Subcutaneous abdominal adipose tissue (tissue), 5 donors: Measurements from ENCODE around the gene TLCD3B.
"Not testable (repeated sequence)": the region's sequence is repeated elsewhere in the genome, so short reads cannot be mapped to it uniquely, and the experiment has no call there.

Experiments
- H3K27ac ChIP-seq: one replicate; pipeline ENCODE4 v1.7.0; 2013; ENCODE audit warnings: low read depth, mild to moderate bottlenecking, inconsistent platforms, low read length, moderate library complexity
- H3K27me3 ChIP-seq, 5 donors: one replicate each; pipeline ENCODE4 v1.7.0; 2013; ENCODE audit warnings: low read length in 5 of 5, inconsistent platforms in 1 of 5; ENCODE audit not compliant: control insufficient read depth in 5 of 5, insufficient read depth in 4 of 5
- H3K36me3 ChIP-seq, 5 donors: one replicate each; pipeline ENCODE4 v1.7.0; 2013; ENCODE audit warnings: low read length in 5 of 5; ENCODE audit not compliant: control insufficient read depth in 5 of 5, insufficient read depth in 5 of 5
- H3K4me1 ChIP-seq, 5 donors: one replicate each; pipeline ENCODE4 v1.7.0; 2013; ENCODE audit warnings: low read length in 5 of 5, mild to moderate bottlenecking in 3 of 5, moderate library complexity in 1 of 5; ENCODE audit not compliant: control insufficient read depth in 5 of 5, insufficient read depth in 5 of 5
- H3K4me3 ChIP-seq, 5 donors: one replicate each; pipeline ENCODE4 v1.7.0; 2013; ENCODE audit warnings: low read length in 5 of 5, low read depth in 1 of 5
- H3K9ac ChIP-seq, 5 donors: one replicate each; pipeline ENCODE4 v1.7.0; 2013; ENCODE audit warnings: low read length in 5 of 5, mild to moderate bottlenecking in 4 of 5, moderate library complexity in 3 of 5
- H3K9me3 ChIP-seq, 5 donors: one replicate each; pipeline ENCODE4 v1.7.0; 2013; ENCODE audit warnings: low read length in 5 of 5; ENCODE audit not compliant: control insufficient read depth in 5 of 5
- donor health status: healthy.
- donor health status: healthy.
- donor health status: healthy.
- donor health status: healthy.
- donor health status: healthy.

TLCD3B gene

DNA sequence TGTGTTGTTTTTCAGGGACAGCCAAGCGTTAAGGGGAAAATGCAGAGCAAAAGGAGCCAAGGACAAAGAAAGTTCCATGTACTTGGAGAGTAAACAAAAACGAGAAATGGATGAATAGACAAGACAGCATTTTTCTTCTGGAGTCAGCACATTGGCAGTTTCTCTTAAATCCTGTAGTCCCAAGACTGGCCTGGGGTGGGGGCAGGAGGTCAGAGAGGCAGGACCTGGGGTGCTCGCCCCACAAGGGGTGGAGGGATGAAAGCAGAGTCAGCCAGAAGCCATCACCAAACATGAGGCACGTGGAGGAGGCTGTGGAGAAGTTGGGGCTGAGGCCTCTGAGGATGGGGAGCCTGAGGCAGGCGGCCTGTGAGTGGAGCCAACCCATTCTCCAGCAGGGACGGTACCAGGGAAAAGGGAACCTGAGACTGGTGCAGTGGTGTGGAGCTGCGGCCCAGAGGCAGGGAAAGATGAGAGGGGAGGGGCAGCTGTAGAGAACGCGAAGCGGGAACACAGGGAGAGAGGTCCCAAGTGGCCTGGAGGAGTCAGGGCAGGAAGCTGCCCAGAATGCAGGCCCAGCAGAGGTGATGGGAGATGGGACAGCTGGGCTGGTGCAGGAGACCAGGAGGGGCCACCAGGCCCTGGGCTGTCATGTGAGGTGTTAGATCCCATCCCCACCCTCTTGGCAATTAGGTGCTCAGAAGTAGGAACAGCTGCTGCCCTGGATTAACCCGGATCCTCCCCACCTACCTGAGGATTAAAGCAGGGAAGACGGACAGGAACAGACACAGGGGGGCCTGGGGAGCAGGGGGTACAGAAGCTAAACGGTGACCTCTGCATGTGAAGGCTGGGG, 3.3 kb downstream of the TLCD3B start:
- H3K4me1 ChIP-seq, result peaks cover 0 to 4% (median 0%) of the 10 kb centered on the region in 5 donors
- no peak overlapping the region for H3K4me3 ChIP-seq
- no peak overlapping the region for H3K9ac ChIP-seq
- H3K27ac ChIP-seq, result no peak overlapping the region
- H3K36me3 ChIP-seq, result no peaks in the 10 kb centered on the region
- H3K9me3 ChIP-seq, result no peaks in the 10 kb centered on the region
- peaks cover 39 to 64% (median 61%) of the 10 kb centered on the region in 5 donors for H3K27me3 ChIP-seq

DNA sequence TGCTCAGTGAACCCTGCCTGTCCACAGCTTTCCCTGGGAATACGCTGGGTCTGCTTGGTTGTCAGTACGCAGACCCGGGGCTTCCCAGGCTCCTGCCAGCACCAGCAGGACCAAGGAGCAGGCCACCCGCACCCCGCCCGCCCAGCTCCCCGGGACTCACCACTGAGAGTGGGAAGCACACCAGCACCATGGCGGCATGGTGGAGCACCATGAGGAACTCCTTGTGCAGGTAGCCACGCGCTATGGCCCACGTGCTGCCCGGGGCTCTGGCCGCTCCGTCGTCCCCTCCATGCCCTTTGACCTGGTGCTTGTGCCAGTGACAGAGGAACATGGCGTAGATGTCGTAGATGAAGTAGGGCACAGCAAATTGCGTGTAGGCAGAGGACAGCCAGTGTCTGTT, 4.6 kb downstream of the TLCD3B start:
- Histone ChIP-seq H3K27me3 (peaks cover 29 to 56% (median 49%) of the 10 kb centered on the region in 5 donors), H3K36me3 (no peaks in the 10 kb centered on the region), H3K4me1 (peaks cover 0 to 9% (median 4%) of the 10 kb centered on the region in 5 donors), H3K4me3 (no peak overlapping the region), H3K27ac (no peak overlapping the region), H3K9me3 (no peaks in the 10 kb centered on the region), H3K9ac (no peak overlapping the region)

DNA sequence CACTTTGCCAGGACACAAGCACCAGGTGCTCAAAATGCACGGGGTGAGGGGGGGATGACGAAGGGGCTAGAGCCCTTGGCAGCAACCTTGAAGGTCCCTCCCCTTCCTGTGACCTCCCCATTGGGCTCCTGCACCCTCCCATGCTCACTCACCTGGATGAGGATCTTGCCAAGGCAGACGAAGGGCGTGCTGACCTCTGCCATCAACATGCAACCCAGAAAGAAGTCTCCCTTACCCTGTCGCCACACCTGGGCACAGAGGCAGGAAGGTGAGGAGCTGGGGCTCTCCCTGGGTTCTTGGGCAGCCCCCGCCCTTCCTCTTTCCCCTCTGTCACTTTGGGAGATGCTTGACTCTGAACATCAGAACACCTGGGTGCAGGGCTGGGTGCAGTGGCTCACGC, 5.5 kb downstream of the TLCD3B start:
- Histone ChIP-seq H3K27ac (no peak overlapping the region), H3K4me1 (peaks cover 0 to 10% (median 8%) of the 10 kb centered on the region in 5 donors), H3K9me3 (no peaks in the 10 kb centered on the region), H3K4me3 (no peak overlapping the region), H3K36me3 (no peaks in the 10 kb centered on the region), H3K9ac (no peak overlapping the region), H3K27me3 (peaks cover 26 to 54% (median 44%) of the 10 kb centered on the region in 5 donors)

DNA sequence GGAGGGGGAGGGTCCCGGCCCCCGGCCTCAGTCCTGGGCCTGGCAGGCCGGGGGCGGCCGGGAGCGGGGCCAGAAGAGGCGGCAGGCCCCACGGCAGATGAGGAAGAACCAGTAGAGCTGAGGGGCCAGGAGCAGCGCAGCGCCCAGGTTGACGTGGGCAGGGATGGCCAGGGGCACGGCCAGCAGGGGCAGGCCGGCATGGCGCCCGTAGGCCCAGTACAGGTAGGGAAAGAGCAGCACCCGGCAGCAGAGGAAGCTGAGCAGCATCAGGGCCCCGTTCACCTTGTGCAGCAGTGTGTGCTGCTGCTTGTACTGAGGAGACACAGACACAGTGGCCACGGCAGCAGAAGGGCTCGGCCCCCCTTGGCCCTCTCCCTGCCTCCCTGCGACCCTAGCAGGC, 5.9 kb downstream of the TLCD3B start:
- peaks cover 0 to 10% (median 8%) of the 10 kb centered on the region in 5 donors for H3K4me1 ChIP-seq
- no peak overlapping the region for H3K4me3 ChIP-seq
- H3K27me3 ChIP-seq, result peaks cover 25 to 51% (median 42%) of the 10 kb centered on the region in 5 donors
- H3K9ac ChIP-seq, result no peak overlapping the region
- no peak overlapping the region for H3K27ac ChIP-seq
- no peaks in the 10 kb centered on the region for H3K36me3 ChIP-seq
- H3K9me3 ChIP-seq, result no peaks in the 10 kb centered on the region

DNA sequence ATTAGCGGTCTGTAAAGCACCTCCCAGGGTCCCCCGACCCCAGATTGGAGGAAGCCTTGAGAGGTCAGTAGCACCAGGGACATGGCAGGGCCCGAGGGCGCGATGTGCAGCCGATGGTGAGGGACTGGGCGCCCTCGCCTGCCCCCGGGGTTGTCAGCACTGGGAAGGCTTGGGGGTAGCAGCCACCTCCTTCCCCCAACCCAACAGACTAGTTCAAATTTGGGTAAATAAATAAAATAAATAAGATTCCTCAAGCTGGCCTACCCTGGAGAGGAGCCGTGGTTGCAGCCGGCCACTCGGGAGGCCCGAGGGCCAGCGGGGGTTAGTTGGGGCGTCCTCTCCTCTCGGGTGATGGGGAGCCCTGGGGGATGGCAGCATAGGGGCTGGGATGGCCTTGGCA, 6.6 kb downstream of the TLCD3B start:
- H3K4me3 ChIP-seq, result no peak overlapping the region
- H3K27ac ChIP-seq, result no peak overlapping the region
- no peak overlapping the region for H3K9ac ChIP-seq
- H3K27me3 ChIP-seq, result peaks cover 19 to 44% (median 35%) of the 10 kb centered on the region in 5 donors
- peaks cover 0 to 10% (median 8%) of the 10 kb centered on the region in 5 donors for H3K4me1 ChIP-seq
- no peaks in the 10 kb centered on the region for H3K9me3 ChIP-seq
- H3K36me3 ChIP-seq, result no peaks in the 10 kb centered on the region

GRCh38 chr16:30023586-30023985, 7.5 kb downstream of the TLCD3B start:
- Histone ChIP-seq H3K27ac (no peak overlapping the region), H3K9me3 (no peaks in the 10 kb centered on the region), H3K4me1 (peaks cover 0 to 10% (median 8%) of the 10 kb centered on the region in 5 donors), H3K4me3 (no peak overlapping the region), H3K27me3 (peaks cover 11 to 35% (median 27%) of the 10 kb centered on the region in 5 donors), H3K36me3 (no peaks in the 10 kb centered on the region), H3K9ac (no peak overlapping the region)

DNA sequence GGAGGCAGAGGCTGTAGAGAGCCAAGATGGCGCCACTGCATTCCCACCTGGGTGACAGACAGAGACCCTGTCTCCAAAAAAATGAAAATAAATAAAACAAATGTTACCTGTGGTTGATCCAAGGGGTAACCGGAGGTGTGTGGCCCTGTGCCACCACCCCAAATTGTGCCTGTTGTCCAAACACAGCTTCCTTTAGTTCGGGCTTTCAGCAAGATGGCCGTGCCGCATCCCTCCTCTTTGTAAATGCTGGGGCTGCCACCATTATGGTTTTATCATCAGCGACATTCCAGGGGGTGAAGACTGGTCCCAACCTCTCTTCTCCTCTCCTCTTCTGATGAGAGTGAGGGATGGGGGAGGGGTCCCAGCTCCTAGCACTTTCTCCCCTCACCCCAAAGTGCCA, 8.2 kb downstream of the TLCD3B start, which contains the start of gene C16orf92:
Gene C16orf92, plus strand, starts transcription at position 312 of the 400 bp plus-strand sequence. CDS start 143 bp downstream, outside the sequence.
- H3K36me3 ChIP-seq, result no peaks in the 10 kb centered on the region
- no peak within 1 kb of the TSS for H3K9ac ChIP-seq
- H3K27ac ChIP-seq, result no peak within 1 kb of the TSS
- peaks cover 0 to 10% (median 8%) of the 10 kb centered on the region in 5 donors for H3K4me1 ChIP-seq
- no peak within 1 kb of the TSS for H3K4me3 ChIP-seq
- no peaks in the 10 kb centered on the region for H3K9me3 ChIP-seq
- peaks cover 10 to 29% (median 21%) of the 10 kb centered on the region in 5 donors for H3K27me3 ChIP-seq

GRCh38 chr16:30018731-30019158, 12.3 kb downstream of the TLCD3B start:
- no peak overlapping the region for H3K9ac ChIP-seq
- H3K9me3 ChIP-seq, result no peaks in the 10 kb centered on the region
- H3K27me3 ChIP-seq, result peaks cover 0 to 5% (median 0%) of the 10 kb centered on the region in 5 donors
- peaks cover 0 to 10% (median 8%) of the 10 kb centered on the region in 5 donors for H3K4me1 ChIP-seq
- H3K27ac ChIP-seq, result no peak overlapping the region
- H3K4me3 ChIP-seq, result no peak overlapping the region
- H3K36me3 ChIP-seq, result no peaks in the 10 kb centered on the region

GRCh38 chr16:30017937-30018336, 13.1 kb downstream of the TLCD3B start:
- H3K9me3 ChIP-seq, H3K9ac ChIP-seq, H3K36me3 ChIP-seq, H3K4me3 ChIP-seq, H3K27me3 ChIP-seq, H3K27ac ChIP-seq, H3K4me1 ChIP-seq: not testable (repeated sequence)

- H3K27me3 ChIP-seq, result peaks cover under 1 to 5% (median 3%) of the 10 kb centered on the region in 5 donors
Observed at GRCh38 chr16:30017277-30017656, 13.8 kb downstream of the TLCD3B start.

More at GRCh38 chr16:30017277-30017656, 13.8 kb downstream of the TLCD3B start:
- Histone ChIP-seq H3K9ac (no peak overlapping the region), H3K9me3 (no peaks in the 10 kb centered on the region), H3K27ac (no peak overlapping the region), H3K4me3 (no peak overlapping the region), H3K4me1 (peaks cover 0 to 10% (median 8%) of the 10 kb centered on the region in 5 donors), H3K36me3 (no peaks in the 10 kb centered on the region)
